Keratinocyte (primary cell): ENCODE measurements around the gene OR5H15. TPM values are rescaled to one million over a fixed set of nuclear protein-coding genes. Genes with fewer than 3 reads are reported as not detected.

Experiments used
- DNase-seq: peaks from one replicate; pipeline ENCODE4 v3.0.0-alpha.2; 2011; ENCODE audit warnings: low read depth, missing footprints, low spot score
- FAIRE-seq: peaks from 2 replicates; lab custom pipeline; 2011; peaks lifted over from hg19 to GRCh38; lab: Jason Lieb, UNC
- H2AFZ ChIP-seq: 2 replicates; pipeline ENCODE4 v1.6.0; 2012; ENCODE audit warnings: low read length, control low read depth, inconsistent platforms; ENCODE audit not compliant: control insufficient read depth
- H3K27ac ChIP-seq: 2 replicates; pipeline ENCODE4 v1.5.1; 2011; ENCODE audit warnings: low read length; ENCODE audit not compliant: control insufficient read depth, insufficient read depth
- H3K27me3 ChIP-seq: 3 replicates; pipeline ENCODE4 v1.6.0; 2011; ENCODE audit warnings: low read length; ENCODE audit not compliant: control insufficient read depth, insufficient read depth; ENCODE audit errors: extremely low read depth
- H3K36me3 ChIP-seq, 2 experiments: 2 replicates in 1 of 2; 3 replicates in 1 of 2; pipeline ENCODE4 v1.5.1; 2011; ENCODE audit warnings: low read length in 2 of 2, mild to moderate bottlenecking in 1 of 2; ENCODE audit not compliant: control insufficient read depth in 2 of 2, insufficient read depth in 2 of 2; ENCODE audit errors: extremely low read depth in 1 of 2
- H3K4me1 ChIP-seq: 3 replicates; pipeline ENCODE4 v1.5.1; 2011; ENCODE audit warnings: low read length; ENCODE audit not compliant: control insufficient read depth, insufficient read depth; ENCODE audit errors: extremely low read depth
- H3K4me2 ChIP-seq: 3 replicates; pipeline ENCODE4 v1.6.0; 2011; ENCODE audit warnings: low read depth, low read length; ENCODE audit not compliant: control insufficient read depth, insufficient read depth; ENCODE audit errors: extremely low read depth
- H3K4me3 ChIP-seq, 3 experiments: fragments of 200-600 bp in 1 of 3; sonication (generic) in 1 of 3; 2 replicates in 2 of 3; 3 replicates in 1 of 3; pipeline ENCODE4 v1.5.1; 2011 to 2016; ENCODE audit warnings: low read length in 3 of 3, mild to moderate bottlenecking in 3 of 3, control low read depth in 2 of 3, inconsistent platforms in 1 of 3, low read depth in 1 of 3, mixed read lengths in 1 of 3, mixed run types in 1 of 3, moderate library complexity in 1 of 3; ENCODE audit not compliant: control insufficient read depth in 2 of 3, insufficient read depth in 2 of 3; ENCODE audit errors: extremely low read depth in 1 of 3
- H3K79me2 ChIP-seq: 2 replicates; pipeline ENCODE4 v1.6.0; 2012; ENCODE audit warnings: low read length; ENCODE audit not compliant: control insufficient read depth, insufficient read depth
- H3K9ac ChIP-seq: 3 replicates; pipeline ENCODE4 v1.6.0; 2011; ENCODE audit warnings: low read length; ENCODE audit not compliant: control insufficient read depth, insufficient read depth; ENCODE audit errors: extremely low read depth
- H3K9me1 ChIP-seq: 3 replicates; pipeline ENCODE4 v1.6.0; 2011; ENCODE audit warnings: low read length; ENCODE audit not compliant: control insufficient read depth, insufficient read depth; ENCODE audit errors: extremely low read depth
- H3K9me3 ChIP-seq: 2 replicates; pipeline ENCODE4 v1.5.1; 2012; ENCODE audit warnings: low read depth, low read length; ENCODE audit not compliant: control insufficient read depth
- H4K20me1 ChIP-seq: 3 replicates; pipeline ENCODE4 v1.6.0; 2011; ENCODE audit warnings: low read length; ENCODE audit not compliant: control insufficient read depth, insufficient read depth; ENCODE audit errors: extremely low read depth
- CTCF ChIP-seq, 3 experiments: IDR thresholded peaks in 1 of 3; conservative IDR thresholded peaks in 1 of 3; optimal IDR thresholded peaks in 1 of 3; 2 replicates in 2 of 3; 3 replicates in 1 of 3; pipeline versions ENCODE3 to v1.5.1; 2011; ENCODE audit warnings: low read length in 3 of 3, mild to moderate bottlenecking in 3 of 3, moderate library complexity in 2 of 3, control low read depth in 1 of 3, inconsistent platforms in 1 of 3; ENCODE audit not compliant: insufficient read depth in 2 of 3; ENCODE audit errors: extremely low read depth in 1 of 3
- EZH2 ChIP-seq: IDR thresholded peaks from one replicate; pipeline ENCODE4 v1.6.1; 2012; ENCODE audit warnings: inconsistent platforms, mild to moderate bottlenecking, low read length, moderate library complexity
- dilution Hi-C: fragments of 300-500 bp; cut with MboI; formaldehyde crosslinking; loops from one replicate; pipeline ENCODE4 v1.7.0; 2020; ENCODE audit warnings: low sequenced_read_pairs; ENCODE audit not compliant: extremely low pct_ligation_motif_present
- polyA minus RNA-seq, 3 experiments: library from RNA; depleted of rRNA, polyadenylated mRNA; stranded (reverse); fragments of >200 nt; gene quantifications; 1 replicate in 1 of 3; 2 replicates in 1 of 3; 3 replicates in 1 of 3; pipeline ENCODE4 v1.2.3, GENCODE V29; 2011
- polyA plus RNA-seq, 5 experiments: library from polyadenylated mRNA; depleted of rRNA in 3 of 5; stranded (reverse) in 3 of 5; stranded (forward) in 1 of 5; unstranded in 1 of 5; fragments of >200 nt; gene quantifications; 1 replicate in 1 of 5; 2 replicates in 3 of 5; 3 replicates in 1 of 5; pipeline versions ENCODE4 v1.2.1 to v1.2.3, GENCODE V29; 2011 to 2012; ENCODE audit warnings: missing spikeins in 2 of 5, low read depth in 1 of 5, low replicate concordance in 1 of 5

The OR5H15 gene
- not detected in 3 replicates for polyA plus RNA-seq
- polyA plus RNA-seq (2011; ENCODE audit: low read depth), result not detected
- not detected in 2 replicates for polyA plus RNA-seq (2011; cell fraction: cytosol; rRNA removed)
- not detected in 2 replicates for polyA plus RNA-seq (2011; cell fraction: nucleus; rRNA removed)
- polyA plus RNA-seq (2012; ENCODE audit: low replicate concordance), result not detected in 2 replicates
- not detected in 3 replicates for polyA minus RNA-seq
- not detected for polyA minus RNA-seq (2011; cell fraction: cytosol; rRNA and poly(A)+ RNA removed)
- polyA minus RNA-seq (2011; cell fraction: nucleus; rRNA and poly(A)+ RNA removed), result not detected in 2 replicates

- Histone ChIP-seq H3K4me1 (no peaks in the 10 kb centered on the region), H3K36me3 (no peaks in the 10 kb centered on the region), H3K4me3 (no peak within 1 kb of the TSS), H3K4me2 (no peak within 1 kb of the TSS), H3K79me2 (no peaks in the 10 kb centered on the region), H3K9me1 (no peaks in the 10 kb centered on the region), H4K20me1 (no peaks in the 10 kb centered on the region), H3K27me3 (no peaks in the 10 kb centered on the region), H3K9me3 (no peaks in the 10 kb centered on the region), H3K9ac (no peak within 1 kb of the TSS), H3K27ac (no peak within 1 kb of the TSS), H2AFZ (no peak within 1 kb of the TSS)
- DNase-seq (no peak), FAIRE-seq (no peak)
- dilution Hi-C loops, result no loop called here
- no peak for TF ChIP-seq CTCF (optimal IDR thresholded peaks at IDR 0.05 in 1 of 3, IDR thresholded peaks at IDR 0.05 in 1 of 3, conservative IDR thresholded peaks at IDR 0.05 in 1 of 3; ENCODE audit: extremely low read depth in 1 of 3, insufficient read depth in 2 of 3, low read length in 3 of 3)
- no peak for TF ChIP-seq EZH2
These were observed at the start of gene OR5H15 for GRCh38 chr3:98166396-98166795. OR5H15 (plus strand) TSS chr3:98166696; CDS start chr3:98168700, 2,004 bp downstream.

GRCh38 chr3:98130421-98130820, 36.1 kb upstream of the OR5H15 start, which contains the start of gene OR5H1:
OR5H1 (plus strand) TSS chr3:98130721; CDS start chr3:98132698, 1,977 bp downstream.
- H3K27ac ChIP-seq, result no peak within 1 kb of the TSS
- H4K20me1 ChIP-seq, result no peaks in the 10 kb centered on the region
- no peaks in the 10 kb centered on the region for H3K36me3 ChIP-seq
- no peaks in the 10 kb centered on the region for H3K79me2 ChIP-seq
- no peaks in the 10 kb centered on the region for H3K9me3 ChIP-seq
- no peak within 1 kb of the TSS for H3K4me3 ChIP-seq
- DNase-seq (no peak), FAIRE-seq (no peak)
- TF ChIP-seq EZH2 (no peak), CTCF (optimal IDR thresholded peaks at IDR 0.05 in 1 of 3, IDR thresholded peaks at IDR 0.05 in 1 of 3, conservative IDR thresholded peaks at IDR 0.05 in 1 of 3; ENCODE audit: extremely low read depth in 1 of 3, insufficient read depth in 2 of 3, low read length in 3 of 3) (no peak)
- dilution Hi-C loops, result no loop called here
- no peak within 1 kb of the TSS for H3K4me2 ChIP-seq
- H3K9ac ChIP-seq, result no peak within 1 kb of the TSS
- H3K4me1 ChIP-seq, result no peaks in the 10 kb centered on the region
- no peaks in the 10 kb centered on the region for H3K27me3 ChIP-seq
- H2AFZ ChIP-seq, result no peak within 1 kb of the TSS
- H3K9me1 ChIP-seq, result no peaks in the 10 kb centered on the region
